ENCODE measurements around the gene CA14. TPM values are rescaled to one million over a fixed set of nuclear protein-coding genes. Genes with fewer than 3 reads are reported as not detected.

CA14 gene
- total RNA-seq: not detected in 2 replicates

DNA sequence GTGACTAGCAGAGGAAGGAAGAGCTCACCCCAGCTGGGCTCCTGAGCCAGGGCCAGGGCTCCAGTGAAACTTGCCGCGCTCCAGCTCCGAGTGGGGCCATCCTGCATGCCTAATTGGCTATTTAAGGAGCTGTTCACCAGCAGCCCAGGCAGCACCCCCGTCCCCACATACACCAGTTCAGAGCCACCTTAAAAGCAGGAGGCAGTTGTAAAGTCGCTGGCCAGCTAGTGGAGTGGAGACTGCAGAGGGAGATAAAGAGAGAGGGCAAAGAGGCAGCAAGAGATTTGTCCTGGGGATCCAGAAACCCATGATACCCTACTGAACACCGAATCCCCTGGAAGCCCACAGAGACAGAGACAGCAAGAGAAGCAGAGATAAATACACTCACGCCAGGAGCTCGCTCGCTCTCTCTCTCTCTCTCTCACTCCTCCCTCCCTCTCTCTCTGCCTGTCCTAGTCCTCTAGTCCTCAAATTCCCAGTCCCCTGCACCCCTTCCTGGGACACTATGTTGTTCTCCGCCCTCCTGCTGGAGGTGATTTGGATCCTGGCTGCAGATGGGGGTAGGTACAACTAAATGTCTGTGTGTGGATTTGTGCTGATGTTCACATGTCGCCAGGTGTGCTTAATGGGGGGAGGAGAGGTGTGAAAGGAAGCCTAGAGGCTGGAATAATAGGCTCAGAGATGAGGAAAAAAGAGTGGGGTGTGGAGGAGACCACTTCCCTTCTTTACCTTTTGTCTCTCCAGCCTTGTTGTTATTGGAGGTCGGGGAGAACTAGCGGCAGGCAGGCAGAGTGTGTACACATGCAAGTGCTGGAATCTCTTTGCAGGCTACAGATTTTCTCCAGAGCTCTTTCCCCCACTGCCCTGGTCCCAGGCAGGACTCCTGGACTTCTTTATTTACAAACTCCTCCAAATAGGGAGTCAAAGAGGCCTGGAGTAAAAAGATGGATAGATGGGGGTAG lies at the start of gene CA14:
TSS of gene CA14 (plus strand) at position 151 of the 962 bp plus-strand sequence. CDS start at position 506, 355 bp downstream.

DNA sequence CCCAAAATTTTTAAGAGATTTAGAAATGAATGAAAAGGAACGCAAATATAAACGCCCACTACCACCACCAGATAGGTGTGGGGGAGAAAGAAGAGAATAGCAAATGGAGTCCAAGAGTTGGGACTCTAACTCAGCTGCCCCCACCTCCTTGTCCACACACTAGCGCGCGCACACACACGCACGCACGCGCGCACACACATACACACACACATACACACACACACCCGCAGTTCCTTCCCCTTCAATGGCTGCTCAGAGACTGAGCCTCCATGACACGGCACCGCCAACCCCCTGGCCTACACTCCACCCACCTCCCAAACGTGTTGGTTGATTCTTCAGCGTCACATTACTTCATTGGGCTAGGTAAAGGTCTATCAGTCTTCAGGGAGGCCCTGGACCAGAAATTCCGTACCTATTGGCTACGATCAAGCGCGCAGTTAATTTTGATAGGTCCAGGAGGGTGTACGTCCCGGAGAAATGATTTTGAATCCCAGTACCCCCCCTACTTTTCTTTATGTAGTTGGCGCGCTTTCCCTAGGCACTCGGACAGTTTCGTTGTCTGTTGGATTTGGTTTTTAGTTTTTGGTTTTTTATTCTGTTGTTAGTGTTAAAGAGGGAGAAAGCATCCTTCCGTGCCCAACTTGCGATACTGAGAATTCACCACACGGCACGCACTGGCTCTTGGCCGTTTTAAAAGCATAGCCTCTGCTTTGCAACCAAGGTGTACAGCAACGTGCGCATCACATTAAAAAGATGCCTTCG lies 21.5 kb upstream of the CA14 start, which contains the start of gene ANP32E:
TSS of gene ANP32E (minus strand) at position 261 of the 762 bp plus-strand sequence. CDS start 326 bp downstream, outside the sequence.

DNA sequence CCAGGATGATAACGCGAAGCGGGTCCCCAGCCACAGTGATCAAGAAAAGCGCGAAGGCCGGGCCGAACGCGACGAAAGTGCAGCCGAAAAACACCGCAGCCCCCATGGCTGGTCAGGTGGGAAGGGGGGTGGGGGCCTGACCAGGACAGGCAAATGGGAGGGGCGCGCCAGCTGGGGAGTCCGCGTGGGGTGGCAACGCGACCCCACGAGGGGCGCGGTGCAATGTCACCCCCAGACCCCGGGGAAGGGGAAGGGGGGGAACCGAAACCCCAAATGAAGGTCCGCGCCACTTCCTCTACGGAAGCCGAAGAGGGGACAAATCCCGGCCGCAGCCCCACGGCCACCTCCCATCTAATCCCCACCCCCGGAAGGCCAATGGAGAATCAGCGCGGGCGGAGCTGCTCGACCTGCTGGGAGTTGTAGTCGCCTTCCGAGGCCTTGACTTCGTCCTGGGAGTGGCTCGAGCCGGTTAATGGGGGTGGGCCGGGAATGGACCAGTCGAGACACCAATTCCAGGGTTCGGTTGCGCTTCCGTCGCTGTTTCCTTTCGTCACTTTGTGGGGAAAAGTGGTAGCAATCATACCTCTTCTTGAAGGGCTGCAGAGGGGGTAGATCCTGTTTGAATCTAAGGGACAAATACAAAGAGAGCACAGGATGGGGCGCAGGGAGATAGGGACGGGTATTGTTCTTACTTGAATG lies 11.3 kb downstream of the CA14 start, which contains the start of gene APH1A:
TSS of gene APH1A (minus strand) at position 312 of the 699 bp plus-strand sequence. CDS start at position 106, 206 bp downstream.

DNA sequence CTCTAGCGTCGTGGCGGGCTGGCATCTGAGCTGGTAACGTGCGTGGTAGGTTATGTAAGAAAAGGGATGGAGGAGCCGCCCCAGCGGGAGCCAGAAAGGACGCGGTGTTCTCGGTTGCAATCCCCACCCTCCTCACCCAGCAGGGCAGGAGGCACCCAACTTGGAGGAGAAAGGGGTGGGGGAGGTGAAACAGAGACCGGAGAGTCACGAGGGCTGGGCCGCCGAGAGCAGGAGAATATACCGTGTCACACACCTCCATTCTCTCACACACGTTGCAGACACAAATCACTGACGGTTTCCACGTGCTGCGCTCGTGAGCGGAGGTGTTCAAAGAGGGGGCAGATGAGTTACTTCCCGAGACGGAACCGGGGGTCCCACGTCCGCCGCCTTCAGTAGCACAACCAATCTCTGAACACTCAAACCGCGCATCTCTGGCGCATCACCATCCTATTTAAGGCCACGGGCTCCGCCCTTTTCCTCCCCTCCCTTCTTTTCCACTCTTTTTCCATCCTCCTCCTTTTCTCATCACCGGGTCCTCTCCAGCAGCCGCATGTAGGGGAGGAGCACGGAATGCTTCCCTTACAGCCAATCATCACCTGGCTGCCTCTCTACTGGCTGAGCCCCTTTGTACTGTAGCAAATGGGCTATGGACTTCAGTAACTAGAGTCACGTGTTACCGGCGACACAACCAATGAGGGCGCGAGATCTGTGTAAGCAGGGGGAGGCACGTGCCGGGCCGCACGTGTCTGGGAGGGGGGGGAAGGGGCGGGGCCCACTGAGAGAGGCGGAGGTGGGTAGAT lies 24.4 kb downstream of the CA14 start, which contains the start of gene CIART:
TSS of gene CIART (plus strand) at position 797 of the 800 bp plus-strand sequence. CDS start 714 bp downstream, outside the sequence.

DNA sequence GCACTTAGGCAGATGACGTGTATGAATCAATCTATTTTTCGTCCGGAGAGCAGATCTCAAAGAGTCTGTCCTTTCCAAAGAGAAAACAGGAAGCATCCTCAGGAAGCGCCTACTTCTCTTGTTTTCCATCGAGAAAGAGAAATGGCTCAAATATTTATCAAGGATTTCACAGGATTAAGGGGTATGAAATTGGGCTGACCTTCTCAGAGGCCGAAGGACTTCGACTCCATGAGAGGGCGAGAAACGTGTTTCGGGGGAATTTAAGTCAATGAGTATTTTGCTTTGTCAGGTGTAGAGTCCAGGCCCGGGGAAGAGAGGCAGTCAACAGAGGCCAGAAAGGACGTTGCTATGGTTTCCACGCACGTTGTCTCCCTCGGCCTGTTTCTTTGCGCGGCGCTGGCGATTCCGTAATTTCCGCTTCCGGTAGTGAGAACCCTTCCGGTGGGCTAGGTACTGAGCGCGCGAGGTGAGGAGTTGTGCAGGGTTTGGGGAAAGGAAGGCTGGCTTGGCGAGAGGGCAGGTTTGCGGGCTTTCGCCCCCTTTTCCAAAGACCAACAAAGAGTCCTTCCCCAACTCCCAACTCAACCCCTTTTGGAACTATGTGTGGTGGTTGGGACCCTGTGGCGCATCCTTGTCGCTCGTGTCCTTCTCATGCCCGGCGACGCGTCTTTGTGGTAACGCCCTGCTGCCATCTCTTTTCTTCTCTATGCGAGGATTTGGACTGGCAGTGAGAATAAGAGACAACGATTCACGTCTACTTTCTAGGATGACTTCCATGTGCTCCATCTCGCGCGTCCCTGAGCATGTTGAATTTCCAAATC lies 36.1 kb downstream of the CA14 start, which contains the start of gene MRPS21:
TSS of gene MRPS21 (plus strand) at position 429 of the 821 bp plus-strand sequence. CDS start 506 bp downstream, outside the sequence.

Other genes with a start within 250 kb of the CA14 start
- 8.4 and 16.9 TPM in 2 replicates for gene OTUD7B, start 247.0 kb upstream of the CA14 start, total RNA-seq
- gene VPS45, start 190.0 kb upstream of the CA14 start, total RNA-seq: 18.6 and 43.3 TPM in 2 replicates
- gene PLEKHO1, start 107.9 kb upstream of the CA14 start, total RNA-seq: 91.6 and 107 TPM in 2 replicates
- 19.4 and 26.1 TPM in 2 replicates for gene ANP32E, start 21.7 kb upstream of the CA14 start, total RNA-seq
- 122 and 129 TPM in 2 replicates for gene APH1A, start 11.2 kb downstream of the CA14 start, total RNA-seq
- gene C1orf54, start 15.0 kb downstream of the CA14 start, total RNA-seq: 32.9 and 85.2 TPM in 2 replicates
- 0.65 and 1.7 TPM in 2 replicates for gene CIART, start 24.8 kb downstream of the CA14 start, total RNA-seq
- gene MRPS21, start 36.1 kb downstream of the CA14 start, total RNA-seq: 51.5 and 75.6 TPM in 2 replicates
- gene PRPF3, start 63.8 kb downstream of the CA14 start, total RNA-seq: 33.8 and 47.1 TPM in 2 replicates
- 3.7 and 8.7 TPM in 2 replicates for gene RPRD2, start 106.4 kb downstream of the CA14 start, total RNA-seq
- 7.4 and 11.5 TPM in 2 replicates for gene TARS2, start 229.6 kb downstream of the CA14 start, total RNA-seq